Measurements from ENCODE around the gene DUS3L.
"Not testable (repeated sequence)": the region's sequence is repeated elsewhere in the genome, so short reads cannot be mapped to it uniquely, and the experiment has no call there.

DUS3L gene

DNA sequence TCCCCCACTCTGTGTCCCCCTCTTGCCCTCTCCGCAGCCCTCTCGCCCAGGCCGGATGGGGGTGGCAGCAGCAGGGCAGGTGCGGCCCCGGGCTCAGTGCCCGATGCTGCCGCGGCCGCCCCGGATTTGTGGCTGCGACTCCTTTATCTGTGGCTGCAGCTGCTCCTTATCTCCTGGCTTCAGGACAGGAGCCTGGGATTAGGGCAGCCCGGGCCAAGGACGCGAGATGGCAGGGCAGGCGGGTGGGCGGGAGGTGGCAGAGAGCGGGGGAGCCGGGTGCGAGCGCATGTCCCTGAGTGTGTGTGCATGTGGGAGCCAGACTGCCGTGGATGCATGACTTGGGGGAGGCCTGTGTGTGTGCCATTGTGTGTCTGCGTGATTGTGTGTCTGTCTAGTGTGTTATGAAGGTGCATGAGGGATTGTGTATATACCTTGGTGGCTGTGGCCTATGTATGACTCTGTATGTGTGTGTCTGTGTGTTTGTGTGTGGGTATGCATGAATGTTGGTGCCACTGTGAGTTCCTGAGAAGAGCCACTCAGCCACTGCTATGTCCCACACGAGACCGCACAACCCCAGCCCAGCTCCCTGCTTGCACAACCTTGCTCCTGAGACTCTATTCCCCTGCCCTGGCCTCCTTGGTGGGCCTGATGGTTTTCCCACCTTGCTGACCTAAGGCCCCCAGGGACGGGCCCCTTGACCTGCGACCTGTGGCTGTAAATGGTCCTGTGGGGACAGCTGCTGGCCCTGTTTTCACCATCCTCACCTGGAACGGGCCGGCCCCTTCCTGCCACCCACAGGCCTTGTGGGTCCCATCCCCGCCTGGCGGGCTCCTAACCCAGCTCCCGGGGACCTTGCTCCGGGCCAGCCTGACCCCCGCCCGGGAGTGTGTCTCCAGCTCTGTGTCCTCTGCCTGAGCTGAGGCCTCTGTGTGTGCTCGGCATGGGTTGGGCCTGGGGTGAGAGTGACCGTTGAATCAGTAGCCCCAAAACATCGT, 8.6 kb upstream of the DUS3L start:
- DNase-seq (ENCODE audit: low spot score) = no peak

DNA sequence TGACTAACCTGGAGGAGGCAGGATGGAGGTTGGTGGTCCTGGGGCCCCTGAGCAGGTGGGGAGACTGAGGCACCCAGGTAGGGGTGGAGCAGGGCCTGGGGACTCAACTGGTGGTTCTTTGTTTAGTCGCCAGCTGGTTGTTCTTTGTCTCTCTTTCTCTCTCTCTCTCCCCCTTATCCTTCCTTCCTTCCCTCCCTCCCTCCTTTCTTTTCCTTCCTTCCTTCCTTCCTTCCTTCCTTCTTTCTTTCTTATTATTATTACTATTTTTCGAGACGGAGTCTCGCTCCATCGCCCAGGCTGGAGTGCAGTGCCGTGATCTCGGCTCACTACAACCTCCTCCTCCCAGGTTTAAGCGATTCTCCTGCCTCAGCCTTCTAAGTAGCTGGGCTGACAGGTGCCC, 7.3 kb upstream of the DUS3L start:
- DNase-seq (ENCODE audit: low spot score) = no peak

- DNase-seq (ENCODE audit: low spot score) = no peak
Observed at GRCh38 chr19:5795382-5795919, 4.5 kb upstream of the DUS3L start.

DNA sequence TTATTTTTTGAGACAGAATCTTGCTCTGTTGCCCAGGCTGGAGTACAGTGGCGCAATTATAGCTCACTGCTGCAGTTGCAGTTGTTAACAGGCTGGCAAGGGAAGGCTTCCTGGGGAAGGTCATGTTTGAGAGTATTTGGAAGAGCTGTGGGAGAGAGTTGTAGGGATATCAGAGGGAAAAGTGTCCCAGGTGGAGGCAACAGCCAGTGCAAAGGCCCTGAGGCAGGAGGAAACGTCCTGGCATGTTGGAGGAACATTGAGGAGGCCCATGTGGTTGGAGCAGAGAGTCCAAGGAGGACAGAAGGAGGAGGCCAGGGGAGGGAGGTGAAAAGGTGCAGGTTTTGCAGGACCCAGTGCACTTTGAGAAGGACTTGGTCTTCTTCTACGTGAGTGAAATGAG, 2.2 kb upstream of the DUS3L start:
- DNase-seq (ENCODE audit: low spot score) = no peak

DNA sequence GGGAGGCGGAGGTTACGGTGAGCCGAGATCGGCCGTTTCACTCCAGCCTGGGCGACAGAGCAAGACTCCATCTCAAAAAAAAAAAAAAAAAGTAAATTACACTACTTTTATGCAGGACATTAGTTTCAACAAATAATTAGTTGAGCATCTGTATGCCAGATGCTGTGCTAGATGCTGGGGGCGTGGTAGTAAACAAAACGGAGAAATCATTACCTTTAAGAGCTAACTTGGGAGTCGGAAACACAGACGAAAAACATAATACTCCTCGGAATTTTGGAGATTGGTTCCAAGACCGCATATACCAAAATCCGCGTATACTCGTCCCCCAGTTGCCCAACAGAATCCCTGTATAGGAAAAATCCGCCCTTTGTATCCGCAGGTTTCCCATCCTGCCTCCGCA, 1.3 kb upstream of the DUS3L start:
- DNase-seq (ENCODE audit: low spot score) = no peak

DNA sequence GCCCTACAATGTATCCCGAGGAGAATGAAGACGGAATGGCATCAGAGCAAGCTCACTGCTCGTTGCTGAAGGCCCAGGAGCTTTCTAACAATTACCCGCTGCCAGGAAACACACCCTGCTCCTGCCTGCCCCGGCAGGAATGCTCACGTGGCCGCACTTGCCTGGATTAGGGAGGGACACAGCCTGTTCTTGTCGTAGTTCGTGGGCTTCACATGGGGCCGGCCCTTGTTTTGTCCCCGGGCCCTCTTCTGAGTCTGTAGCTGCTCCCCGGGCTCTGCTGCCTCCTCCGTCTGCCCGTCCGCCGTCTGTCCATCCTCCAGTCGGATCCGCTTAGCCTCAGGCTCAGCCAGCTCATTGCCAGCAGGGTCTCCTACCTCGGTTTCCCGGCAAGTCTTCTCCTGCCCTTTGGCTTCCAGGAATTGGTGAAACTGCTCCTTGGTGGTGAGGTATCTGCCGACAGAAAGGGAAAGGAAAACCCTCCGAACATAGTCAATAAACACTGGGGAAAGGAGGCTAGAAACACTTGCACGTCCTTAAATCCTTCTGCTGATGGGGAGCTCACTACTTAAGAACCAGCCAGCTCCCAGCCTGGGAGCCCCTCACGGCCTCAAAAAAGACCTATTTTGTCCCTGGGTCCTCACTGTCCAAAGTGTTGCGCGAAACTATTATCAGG, 941 bp downstream of the DUS3L start:
- DNase-seq (ENCODE audit: low spot score) = no peak

GRCh38 chr19:5789351-5789761, 1.6 kb downstream of the DUS3L start:
- DNase-seq (ENCODE audit: low spot score) = no peak

DNA sequence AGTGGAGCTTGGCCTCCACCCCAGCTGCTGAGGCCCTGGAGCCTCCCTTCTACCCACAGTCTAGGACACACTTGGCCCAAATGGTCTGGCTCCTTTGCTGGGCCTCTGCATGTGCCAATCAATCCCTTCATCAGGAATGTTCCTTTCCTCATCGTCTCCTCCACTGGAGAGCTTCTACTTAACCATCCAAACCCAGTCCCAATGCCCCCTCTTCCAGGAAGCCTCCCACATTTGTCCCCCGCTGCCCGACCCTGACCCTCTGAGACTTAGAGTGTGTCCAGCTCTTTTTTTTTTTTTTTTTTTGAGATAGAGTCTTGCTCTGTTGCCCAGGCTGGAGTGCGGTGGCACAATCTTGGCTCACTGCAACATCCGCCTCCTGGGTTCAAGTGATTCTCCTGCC, 2.5 kb downstream of the DUS3L start:
- no peak for DNase-seq (ENCODE audit: low spot score)

DNA sequence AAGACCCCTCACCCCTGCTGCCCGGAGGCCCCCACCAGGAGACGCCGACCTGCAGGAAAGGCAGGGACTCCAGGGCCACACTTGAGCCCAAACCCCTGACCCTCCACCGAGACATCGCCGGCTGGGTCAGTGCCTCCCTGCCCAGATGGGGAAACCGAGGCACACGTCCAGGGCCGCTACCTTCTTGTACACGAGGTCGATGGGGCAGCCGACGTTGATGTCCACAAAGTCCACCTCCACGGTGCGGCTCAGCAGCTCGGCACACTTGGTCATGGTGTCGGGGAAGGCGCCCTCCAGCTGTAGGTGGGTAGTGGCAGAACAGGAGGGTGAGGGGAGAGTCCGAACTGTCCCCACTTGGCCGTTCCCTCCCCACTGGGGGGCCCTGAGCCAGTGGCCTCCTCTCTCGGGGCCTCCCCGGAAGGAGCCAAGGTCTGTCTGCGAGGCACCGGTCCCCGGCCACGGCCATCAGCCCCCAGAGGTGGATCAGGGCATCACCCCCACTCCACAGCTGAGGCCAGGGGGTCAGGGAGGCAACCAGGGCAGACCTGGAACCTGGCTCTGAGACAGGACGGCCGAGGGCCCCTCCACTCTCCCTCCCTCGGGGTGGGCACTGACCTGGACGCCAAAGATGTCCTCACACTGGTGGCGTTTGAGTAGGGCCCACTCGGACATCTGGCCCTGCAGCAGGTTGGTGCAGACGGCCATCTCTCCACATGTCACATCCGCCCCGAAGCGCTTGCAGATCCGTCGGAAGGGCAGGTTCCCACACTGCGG, 3.4 kb downstream of the DUS3L start:
- no peak for DNase-seq (ENCODE audit: low spot score)

DNA sequence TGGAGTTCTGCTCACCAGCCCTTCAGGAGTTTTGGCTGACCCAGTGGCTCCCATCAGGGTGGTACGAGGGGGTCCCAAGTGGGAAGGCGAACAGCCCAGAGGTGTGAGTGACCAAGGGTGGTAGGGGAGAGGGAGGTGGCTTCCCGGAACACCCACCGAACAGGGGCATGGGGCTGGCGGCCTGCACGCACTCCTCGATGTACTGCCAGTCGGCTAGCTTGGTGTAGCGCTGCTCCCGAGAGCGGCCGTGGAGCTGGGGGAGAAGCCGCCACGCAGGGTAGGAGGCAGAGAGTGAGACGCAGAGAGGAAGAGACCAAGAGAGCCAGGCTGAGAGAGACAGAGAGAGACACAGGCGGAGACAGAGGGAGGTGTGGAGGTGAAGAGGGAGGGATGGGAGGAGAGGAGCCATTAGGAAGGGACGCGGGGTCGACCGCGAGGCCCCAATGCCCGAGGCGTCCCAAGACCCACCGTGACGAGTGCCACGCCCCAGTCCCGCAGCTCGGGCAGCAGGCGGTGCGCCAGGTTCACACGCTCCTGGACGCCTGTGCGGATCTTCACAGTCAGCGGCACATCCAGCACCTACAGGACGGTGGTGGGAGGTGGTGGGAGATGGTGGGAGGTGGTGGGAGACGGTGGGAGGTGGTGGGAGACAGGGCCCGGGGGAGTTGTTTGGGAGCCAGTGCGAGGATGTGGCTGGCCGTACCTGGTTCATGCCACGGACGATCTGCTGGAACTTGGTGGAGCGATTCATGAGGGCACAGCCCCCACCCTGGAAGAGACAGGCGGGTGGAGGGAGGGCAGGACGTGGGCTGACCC, 4.2 kb downstream of the DUS3L start:
- DNase-seq (ENCODE audit: low spot score) = no peak

DNA sequence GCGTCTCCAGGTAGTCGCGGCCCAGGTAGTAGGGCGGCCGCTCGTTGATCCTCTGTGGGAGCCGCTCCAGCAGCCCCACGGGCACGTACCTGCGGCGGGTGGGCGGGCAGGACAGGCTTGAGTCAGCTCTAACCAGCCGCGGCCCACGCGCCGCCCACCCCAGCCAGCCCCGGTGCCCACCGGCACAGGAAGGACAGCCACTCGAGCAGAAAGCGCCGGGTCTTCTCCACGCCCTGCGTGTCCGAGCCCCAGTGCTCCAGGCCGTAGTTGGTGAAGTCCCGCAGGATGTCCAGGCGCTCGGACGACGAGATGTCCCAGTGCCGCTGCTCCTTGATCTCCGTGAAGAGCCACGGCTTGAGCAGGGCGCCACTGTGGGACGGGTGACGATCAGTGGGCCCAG, 5.5 kb downstream of the DUS3L start:
- no peak for DNase-seq (ENCODE audit: low spot score)

- no peak for DNase-seq (ENCODE audit: low spot score)
Observed at GRCh38 chr19:5784581-5785147, 6.3 kb downstream of the DUS3L start, which contains the start of gene PRR22. Gene PRR22 (minus strand): TSS chr19:5784746. CDS start chr19:5784660, 86 bp downstream.

- no peak for DNase-seq (ENCODE audit: low spot score)
Observed at GRCh38 chr19:5782945-5783919, 7.7 kb downstream of the DUS3L start.

DNA sequence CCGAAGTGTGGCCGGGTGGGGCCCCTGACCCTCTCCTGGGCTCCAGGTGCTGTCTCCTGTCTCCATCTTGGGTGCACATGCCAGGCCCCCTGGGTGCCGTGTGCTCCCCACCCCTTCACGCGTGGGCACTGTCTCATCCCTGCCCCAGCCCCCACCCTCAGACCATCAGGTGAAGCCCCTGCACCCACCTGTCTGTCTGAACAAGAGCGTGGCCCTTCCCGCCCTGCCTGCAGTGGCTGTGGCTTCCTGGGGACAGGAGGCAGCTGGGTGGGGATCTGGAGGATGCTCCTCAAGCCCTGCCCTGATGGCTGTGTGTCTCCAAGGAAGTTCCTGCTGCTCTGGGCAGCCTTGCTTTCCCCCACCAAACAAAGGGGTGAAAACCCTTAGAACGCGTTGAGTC, 8.6 kb downstream of the DUS3L start:
- DNase-seq (ENCODE audit: low spot score) = no peak

DNA sequence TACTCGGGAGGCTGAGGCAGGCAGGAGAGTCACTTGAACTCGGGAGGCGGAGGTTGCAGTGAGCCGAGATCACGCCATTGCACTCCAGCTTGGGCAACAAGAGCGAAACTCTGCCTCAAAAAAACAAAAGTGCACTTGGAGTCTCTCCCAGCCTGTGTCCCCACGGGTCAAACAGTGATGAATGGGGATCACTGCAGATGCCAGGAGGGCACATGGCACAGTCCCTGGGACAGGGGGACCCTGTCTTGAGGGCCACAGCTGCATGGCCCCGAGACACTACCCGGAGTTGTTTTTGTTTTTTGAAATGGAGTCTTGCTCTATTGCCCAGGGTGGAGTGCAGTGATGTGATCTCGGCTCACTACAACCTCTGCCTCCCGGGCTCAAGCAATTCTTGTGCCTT, 10.0 kb downstream of the DUS3L start:
- DNase-seq (ENCODE audit: low spot score) = not testable (repeated sequence)

DNA sequence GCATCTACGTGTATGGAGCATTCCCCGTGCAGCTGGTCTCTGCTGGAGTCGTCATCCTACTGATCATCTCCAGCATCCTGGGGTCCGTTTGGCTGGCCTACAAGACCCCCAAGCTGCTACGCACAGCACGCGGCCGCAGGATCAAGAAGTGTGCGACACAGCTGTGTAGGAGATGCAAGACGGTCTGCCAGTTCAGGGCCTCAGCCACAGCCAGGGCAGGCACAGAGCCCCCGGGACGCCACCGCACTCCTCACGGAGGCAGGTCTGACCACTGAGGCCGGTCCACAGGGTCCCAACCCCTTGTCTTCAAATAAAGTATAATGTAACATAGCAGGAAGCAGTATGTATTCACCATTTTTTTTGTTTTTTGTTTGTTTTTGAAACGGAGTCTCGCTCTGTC, 12.6 kb downstream of the DUS3L start:
- no peak for DNase-seq (ENCODE audit: low spot score)

GRCh38 chr19:5775668-5776309, 15.2 kb downstream of the DUS3L start:
- no peak for DNase-seq (ENCODE audit: low spot score)

GRCh38 chr19:5774921-5775320, 16.0 kb downstream of the DUS3L start:
- DNase-seq (ENCODE audit: low spot score) = no peak

GRCh38 chr19:5773276-5773675, 17.7 kb downstream of the DUS3L start:
- no peak for DNase-seq (ENCODE audit: low spot score)

Data from kidney capillary endothelial cell (primary cell).